DOHH2 (cell line): ENCODE data around the gene PROZ.

Experiments
- H3F3A ChIP-seq: fragments of 200-600 bp; sonication (generic), shearing (Covaris generic); 2 replicates; pipeline ENCODE4 v1.6.0; 2016; ENCODE audit warnings: antibody characterized with exemption, mild to moderate bottlenecking; ENCODE audit not compliant: control insufficient read depth, insufficient read depth
- H3K27ac ChIP-seq: fragments of 200-600 bp; sonication (generic); 2 replicates; pipeline ENCODE4 v1.5.1; 2014; ENCODE audit warnings: low read depth, mild to moderate bottlenecking, low read length, moderate library complexity
- H3K27me3 ChIP-seq: fragments of 200-600 bp; sonication (generic); 2 replicates; pipeline ENCODE4 v1.6.1; 2014; ENCODE audit warnings: mild to moderate bottlenecking, low read length, mixed read lengths; ENCODE audit not compliant: control insufficient read depth
- H3K36me3 ChIP-seq: fragments of 200-600 bp; sonication (generic); 2 replicates; pipeline ENCODE4 v1.6.1; 2014; ENCODE audit warnings: mild to moderate bottlenecking, low read length, moderate library complexity, mixed read lengths; ENCODE audit not compliant: control insufficient read depth
- H3K4me1 ChIP-seq: fragments of 200-600 bp; sonication (generic); 2 replicates; pipeline ENCODE4 v1.6.1; 2014; ENCODE audit warnings: mild to moderate bottlenecking, low read length, mixed read lengths; ENCODE audit not compliant: control insufficient read depth
- H3K4me2 ChIP-seq: fragments of 200-600 bp; sonication (generic); 2 replicates; pipeline ENCODE4 v1.6.0; 2014; ENCODE audit warnings: mild to moderate bottlenecking, low read length, moderate library complexity
- H3K4me3 ChIP-seq: fragments of 200-600 bp; sonication (generic); 2 replicates; pipeline ENCODE4 v1.5.1; 2014; ENCODE audit warnings: mild to moderate bottlenecking, low read length, mixed read lengths
- H3K79me2 ChIP-seq: fragments of 200-600 bp; sonication (generic); 2 replicates; pipeline ENCODE4 v1.6.1; 2014; ENCODE audit warnings: mild to moderate bottlenecking, low read length, mixed read lengths; ENCODE audit not compliant: control insufficient read depth
- H3K9me2 ChIP-seq: fragments of 200-600 bp; sonication (generic); replicated peaks from 2 replicates; pipeline ENCODE4 v1.6.1; 2014; ENCODE audit warnings: mild to moderate bottlenecking, low read length, mixed read lengths; ENCODE audit not compliant: control insufficient read depth
- H3K9me3 ChIP-seq: fragments of 200-600 bp; sonication (generic); 2 replicates; pipeline ENCODE4 v1.6.1; 2014; ENCODE audit warnings: antibody characterized with exemption, low read length, mixed read lengths; ENCODE audit not compliant: control insufficient read depth, insufficient read depth
- H4K20me1 ChIP-seq: fragments of 200-600 bp; sonication (generic); 2 replicates; pipeline ENCODE4 v1.6.0; 2014; ENCODE audit warnings: low read depth, mild to moderate bottlenecking, antibody characterized with exemption, low read length, moderate library complexity; ENCODE audit not compliant: control insufficient read depth, insufficient read depth
- CTCF ChIP-seq: fragments of 200-600 bp; sonication (generic); IDR thresholded peaks from one replicate; pipeline ENCODE4 v1.5.1; 2014; ENCODE audit warnings: antibody characterized with exemption, mild to moderate bottlenecking, low read depth, low read length; ENCODE audit not compliant: poor library complexity, severe bottlenecking
- EZH2phosphoT487 ChIP-seq: fragments of 200-600 bp; sonication (generic); IDR thresholded peaks from 2 replicates; pipeline ENCODE4 v1.6.1; 2017; ENCODE audit warnings: borderline replicate concordance, mild to moderate bottlenecking, antibody characterized with exemption, low read length, moderate library complexity, mixed read lengths

Gene PROZ

GRCh38 chr13:113145911-113146598 is 12.4 kb upstream of the PROZ start:
- Histone ChIP-seq H3K36me3 (no peaks in the 10 kb centered on the region), H3K79me2 (no peaks in the 10 kb centered on the region), H3K4me1 (no peaks in the 10 kb centered on the region), H3K9me3 (no peaks in the 10 kb centered on the region), H3K4me3 (no peak overlapping the region), H3K27me3 (no peaks in the 10 kb centered on the region), H3F3A (no peaks in the 10 kb centered on the region), H3K27ac (no peak overlapping the region), H3K9me2 (no peaks in the 10 kb centered on the region), H3K4me2 (no peak overlapping the region), H4K20me1 (no peaks in the 10 kb centered on the region)
- no peak for TF ChIP-seq CTCF
- no peak for TF ChIP-seq EZH2phosphoT487

- no peak for TF ChIP-seq EZH2phosphoT487
- no peak for TF ChIP-seq CTCF
- H3K4me1 ChIP-seq = no peaks in the 10 kb centered on the region
- H3K9me3 ChIP-seq = no peaks in the 10 kb centered on the region
- H3K9me2 ChIP-seq = no peaks in the 10 kb centered on the region
- no peak overlapping the region for H3K27ac ChIP-seq
- H3K27me3 ChIP-seq = no peaks in the 10 kb centered on the region
- no peaks in the 10 kb centered on the region for H3K36me3 ChIP-seq
- H3F3A ChIP-seq = no peaks in the 10 kb centered on the region
- no peak overlapping the region for H3K4me3 ChIP-seq
- no peaks in the 10 kb centered on the region for H4K20me1 ChIP-seq
- no peak overlapping the region for H3K4me2 ChIP-seq
- H3K79me2 ChIP-seq = no peaks in the 10 kb centered on the region
Measured at GRCh38 chr13:113146750-113147149, 11.7 kb upstream of the PROZ start.

GRCh38 chr13:113147206-113147605 is 11.2 kb upstream of the PROZ start:
- no peaks in the 10 kb centered on the region for H3K27me3 ChIP-seq

More at GRCh38 chr13:113147206-113147605, 11.2 kb upstream of the PROZ start:
- TF ChIP-seq CTCF (no peak), EZH2phosphoT487 (no peak)
- Histone ChIP-seq H3F3A (no peaks in the 10 kb centered on the region), H3K36me3 (no peaks in the 10 kb centered on the region), H3K9me3 (no peaks in the 10 kb centered on the region), H3K27ac (no peak overlapping the region), H3K79me2 (no peaks in the 10 kb centered on the region), H3K4me1 (no peaks in the 10 kb centered on the region), H3K9me2 (no peaks in the 10 kb centered on the region), H3K4me3 (no peak overlapping the region), H4K20me1 (no peaks in the 10 kb centered on the region), H3K4me2 (no peak overlapping the region)
